ENCODE measurements around the gene RPL35A.
"Not testable (repeated sequence)": the region's sequence is repeated elsewhere in the genome, so short reads cannot be mapped to it uniquely, and the experiment has no call there.

The RPL35A gene

DNA sequence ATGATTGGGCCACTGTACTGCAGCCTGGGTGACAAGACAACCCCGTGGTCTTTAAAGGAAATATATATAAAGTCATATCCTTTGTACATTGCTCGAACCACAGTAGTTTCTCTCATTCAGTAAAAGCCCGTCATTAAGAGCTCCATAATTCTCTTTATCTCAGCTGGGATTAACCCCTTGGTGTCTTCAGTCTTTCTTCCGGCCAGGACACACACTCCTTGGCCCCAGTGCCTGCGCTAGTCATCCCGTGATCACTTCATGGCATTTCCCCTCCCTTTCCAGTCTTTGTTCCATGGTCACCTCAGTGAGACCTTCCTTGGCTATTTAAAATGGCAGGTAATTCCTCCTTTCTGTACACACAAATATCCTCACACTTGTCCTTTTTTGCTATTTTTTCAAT is 3.3 kb downstream of the RPL35A start:
- no peak for DNase-seq

DNA sequence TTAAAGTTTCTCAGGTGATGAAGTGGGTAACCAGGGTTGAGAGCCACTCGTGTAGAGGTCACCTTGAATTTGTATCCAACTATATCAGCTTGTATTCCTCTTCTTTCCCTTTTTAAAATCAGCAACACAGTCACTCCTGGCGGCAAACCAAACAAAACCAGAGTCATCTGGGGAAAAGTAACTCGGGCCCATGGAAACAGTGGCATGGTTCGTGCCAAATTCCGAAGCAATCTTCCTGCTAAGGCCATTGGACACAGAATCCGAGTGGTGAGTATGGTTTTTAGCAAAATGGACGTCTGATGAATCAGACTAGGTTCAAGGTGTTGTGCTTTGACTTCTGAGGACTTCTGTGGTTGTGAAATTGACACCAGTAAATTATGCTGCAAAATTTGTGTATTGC is 3.9 kb downstream of the RPL35A start:
- no peak for DNase-seq

GRCh38 chr3:197955892-197956477 is 6.0 kb downstream of the RPL35A start:
- no peak for DNase-seq

- no peak for DNase-seq
Measured at GRCh38 chr3:197956626-197956988, 6.6 kb downstream of the RPL35A start.

DNA sequence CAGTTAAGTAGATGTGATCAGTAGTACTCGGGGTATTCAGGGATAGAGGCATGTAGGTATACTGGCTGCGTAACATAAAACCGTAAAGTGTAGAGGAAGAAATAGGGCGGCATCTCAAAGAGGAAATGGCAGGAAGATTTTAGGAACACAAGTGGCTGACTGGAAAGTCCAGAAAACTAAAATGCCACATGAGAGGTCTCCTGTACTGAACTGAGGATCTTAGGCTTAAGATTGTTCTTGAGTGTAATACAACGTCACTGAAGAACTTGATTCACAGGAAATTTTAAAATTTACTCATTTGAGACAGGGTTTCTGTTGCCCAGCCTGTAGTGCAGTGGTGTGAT is 7.8 kb downstream of the RPL35A start:
- no peak for DNase-seq

- no peak for DNase-seq
Measured at GRCh38 chr3:197958346-197958745, 8.4 kb downstream of the RPL35A start.

DNA sequence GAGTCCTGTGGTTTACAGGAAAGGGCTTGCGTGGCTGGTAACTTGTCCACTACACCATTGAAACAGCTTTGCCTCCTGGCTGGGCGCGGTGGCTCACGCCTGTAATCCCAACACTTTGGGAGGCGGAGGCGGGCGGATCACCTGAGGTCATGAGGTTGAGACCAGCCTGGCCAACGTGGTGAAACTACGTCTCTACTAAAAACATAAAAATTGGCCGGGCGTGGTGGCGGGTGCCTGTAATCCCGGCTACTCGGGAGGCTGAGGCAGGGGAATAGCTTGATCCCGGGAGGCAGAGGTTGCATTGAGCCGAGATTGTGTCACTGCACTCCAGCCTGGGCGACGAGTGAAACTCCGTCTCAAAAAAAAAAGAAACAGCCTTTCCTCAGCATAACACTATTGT is 8.9 kb downstream of the RPL35A start:
- DNase-seq, result not testable (repeated sequence)

DNA sequence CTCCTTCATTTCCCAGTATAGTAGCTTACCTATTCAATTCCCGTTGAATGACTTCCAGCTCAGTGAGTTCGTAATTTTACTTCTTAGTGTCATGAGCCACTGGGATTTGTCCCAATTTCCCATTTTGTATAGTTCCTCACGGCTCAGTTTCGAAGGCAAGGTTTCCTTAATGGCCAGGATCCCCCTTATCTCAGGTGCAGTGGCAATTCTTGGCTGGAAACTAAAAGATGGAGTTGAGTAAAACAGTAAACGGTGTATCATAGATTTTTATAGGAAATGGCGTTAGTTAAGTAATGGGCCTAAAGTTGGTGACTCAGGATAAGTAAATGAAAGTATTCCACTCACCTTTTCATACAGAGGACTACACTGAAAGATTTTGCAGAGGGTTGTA is 9.5 kb downstream of the RPL35A start:
- DNase-seq, result no peak

GRCh38 chr3:197959891-197960693 is 10.1 kb downstream of the RPL35A start, which contains the start of gene LMLN:
Gene LMLN (plus strand): TSS chr3:197960217. CDS start chr3:197960246, 29 bp downstream.
- peak; percentile 91 for DNase-seq

- DNase-seq, result no peak
Measured at GRCh38 chr3:197960694-197961581, 10.9 kb downstream of the RPL35A start.

DNA sequence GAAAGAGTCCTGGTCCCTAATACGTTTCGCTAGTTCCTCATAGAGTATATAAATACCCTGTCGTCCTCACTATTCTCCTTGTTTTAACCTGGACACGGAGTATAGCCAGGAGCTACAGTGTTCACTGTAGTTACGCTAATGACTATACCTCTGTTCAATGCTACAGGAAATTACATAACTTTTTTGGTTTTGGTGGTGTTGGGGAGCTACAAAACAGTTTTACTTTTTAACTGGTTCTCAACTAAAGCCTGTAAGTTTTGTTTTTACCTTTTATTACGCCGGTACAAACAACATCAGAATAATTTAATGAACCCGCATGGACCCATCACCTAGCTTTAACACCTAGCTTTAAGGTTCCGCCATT is 11.6 kb downstream of the RPL35A start:
- no peak for DNase-seq

- DNase-seq, result no peak
Measured at GRCh38 chr3:197963019-197963637, 13.1 kb downstream of the RPL35A start.

DNA sequence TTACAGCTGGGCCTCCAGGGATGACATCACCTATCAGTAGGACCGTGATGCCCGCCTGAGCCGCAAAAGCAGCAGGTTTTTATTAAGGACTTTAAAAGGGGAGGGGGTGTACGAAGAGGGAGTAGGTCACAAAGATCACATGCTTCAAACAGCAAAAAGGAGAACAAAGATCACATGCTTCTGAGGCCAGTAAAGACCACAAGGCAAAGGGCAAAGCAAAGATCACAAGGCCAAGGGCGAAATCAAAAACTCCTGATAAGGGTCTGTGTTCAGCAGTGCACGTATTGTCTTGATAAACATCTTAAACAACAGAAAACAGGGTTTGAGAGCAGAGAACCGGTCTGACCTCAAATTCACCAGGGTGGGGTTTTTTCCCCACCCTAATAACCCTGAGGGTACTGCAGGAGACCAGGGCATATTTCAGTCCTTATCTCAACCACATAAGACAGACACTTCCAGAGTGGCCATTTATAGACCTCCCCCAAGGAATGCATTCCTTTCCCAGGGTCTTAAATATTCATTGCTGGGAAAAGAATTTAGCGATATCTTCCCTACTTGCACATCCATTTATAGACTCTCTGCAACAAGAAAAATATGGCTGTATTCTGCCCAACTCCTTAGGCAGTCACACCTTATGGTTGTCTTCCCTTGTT is 17.5 kb downstream of the RPL35A start:
- DNase-seq, result not testable (repeated sequence)

DNA sequence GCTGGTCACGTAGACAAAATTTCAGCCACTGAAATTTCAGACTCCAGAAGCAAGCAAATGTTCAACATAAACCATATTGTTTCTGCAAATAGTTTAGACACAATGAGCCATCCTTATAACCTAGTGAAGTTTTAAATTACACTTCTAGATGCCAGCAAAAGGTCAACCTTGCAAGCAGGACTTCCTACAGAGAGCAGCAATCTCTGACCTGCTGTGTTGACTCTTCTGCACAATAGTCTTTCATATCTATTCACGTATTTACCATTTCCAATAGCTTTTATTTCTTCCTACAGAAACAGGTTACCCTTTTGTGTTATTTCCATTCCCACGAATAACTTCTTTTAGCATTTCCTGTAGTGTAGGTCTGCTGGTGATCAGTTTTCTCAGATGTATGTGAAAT is 20.6 kb downstream of the RPL35A start:
- DNase-seq, result no peak

GRCh38 chr3:197974016-197974415 is 24.0 kb downstream of the RPL35A start:
- DNase-seq, result no peak

- DNase-seq, result no peak
Measured at GRCh38 chr3:197975311-197975710, 25.3 kb downstream of the RPL35A start.

DNA sequence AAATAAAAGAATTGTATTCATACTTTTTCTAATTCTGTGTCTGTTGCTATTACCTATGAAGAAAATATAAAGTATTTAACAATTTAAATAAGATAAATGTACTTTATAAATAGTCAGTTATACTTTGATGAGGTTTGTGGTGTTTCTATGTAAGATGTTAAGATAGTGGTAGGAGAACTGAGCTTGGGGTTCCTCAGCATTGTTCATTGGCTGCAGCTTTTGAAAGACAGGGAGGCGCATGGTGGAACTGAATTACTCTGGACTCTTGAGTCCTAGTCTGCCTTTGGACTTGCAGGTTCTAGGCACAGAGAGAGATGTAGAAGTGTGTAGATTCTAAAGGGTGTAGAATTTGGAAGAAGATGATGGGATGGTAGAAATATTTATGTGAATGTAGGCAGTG is 33.1 kb downstream of the RPL35A start:
- no peak for DNase-seq

GRCh38 chr3:197989651-197990050 is 39.7 kb downstream of the RPL35A start:
- no peak for DNase-seq

- no peak for DNase-seq
Measured at GRCh38 chr3:197994736-197995135, 44.7 kb downstream of the RPL35A start.

GRCh38 chr3:197996855-197997254 is 46.9 kb downstream of the RPL35A start:
- no peak for DNase-seq

DNA sequence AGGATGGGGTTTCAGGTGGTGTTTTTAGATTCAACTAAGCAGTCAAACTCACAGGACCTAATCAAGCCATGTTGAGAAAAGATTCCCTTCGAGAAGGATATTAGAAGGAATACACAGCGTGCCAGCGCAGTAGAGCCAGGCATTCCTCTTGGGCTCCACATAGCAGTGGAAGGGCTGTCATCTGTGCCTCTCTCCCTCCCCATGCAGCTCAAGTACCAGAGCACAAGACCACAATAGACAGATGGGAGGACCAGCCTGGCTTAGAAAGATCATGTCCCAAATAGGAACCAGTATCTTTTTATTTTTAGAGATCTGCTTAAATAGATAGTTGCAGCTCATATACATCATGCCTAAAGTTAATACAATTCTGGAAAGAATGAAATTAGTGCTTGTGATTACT is 47.9 kb downstream of the RPL35A start:
- no peak for DNase-seq
